NCI-H748 (cell line): Measurements from ENCODE around the gene UBAP1L.
"Not testable (repeated sequence)": the region's sequence is repeated elsewhere in the genome, so short reads cannot be mapped to it uniquely, and the experiment has no call there.

Source experiments
- DNase-seq: peaks from one replicate; lab custom pipeline; 2025; ENCODE audit not compliant: unreplicated experiment; lab: John Stamatoyannopoulos, UW

Gene UBAP1L

DNA sequence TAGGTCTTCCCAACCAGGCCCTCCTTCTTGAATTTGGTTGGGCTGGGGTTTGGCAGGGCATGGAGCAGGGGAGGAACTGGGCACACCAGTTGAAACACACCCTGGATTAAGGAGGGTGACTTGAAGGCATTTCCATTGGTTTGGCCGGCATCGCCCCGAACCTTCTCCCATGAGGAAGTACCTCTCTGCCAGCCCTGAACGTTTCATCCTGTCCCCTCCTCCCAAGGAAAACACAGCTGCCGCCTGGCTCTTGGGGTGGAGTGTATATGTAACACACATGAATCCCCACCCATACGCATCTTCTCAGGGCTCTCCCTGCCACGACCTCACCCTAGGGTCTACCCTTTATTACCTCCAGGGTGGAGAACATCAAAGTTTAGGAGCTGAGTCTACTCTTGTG, 14.6 kb downstream of the UBAP1L start:
- no peak for DNase-seq

DNA sequence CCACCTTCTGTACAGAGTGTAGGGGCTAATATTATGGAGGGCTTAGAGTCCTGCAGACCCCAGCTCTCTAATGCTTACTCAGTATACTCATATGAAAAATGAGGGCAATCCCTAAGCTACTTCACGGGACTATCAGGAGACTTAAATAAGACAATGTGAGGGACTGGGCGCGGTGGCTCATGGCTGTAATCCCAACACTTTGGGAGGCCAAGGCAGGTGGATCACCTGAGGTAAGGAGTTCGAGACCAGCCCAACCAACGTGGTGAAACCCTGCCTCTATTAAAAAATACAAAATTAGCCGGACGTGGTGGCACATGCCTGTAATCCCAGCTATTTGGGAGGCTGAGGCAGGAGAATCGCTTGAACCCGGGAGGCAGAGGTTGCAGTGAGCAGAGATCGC, 15.2 kb downstream of the UBAP1L start:
- not testable (repeated sequence) for DNase-seq

DNA sequence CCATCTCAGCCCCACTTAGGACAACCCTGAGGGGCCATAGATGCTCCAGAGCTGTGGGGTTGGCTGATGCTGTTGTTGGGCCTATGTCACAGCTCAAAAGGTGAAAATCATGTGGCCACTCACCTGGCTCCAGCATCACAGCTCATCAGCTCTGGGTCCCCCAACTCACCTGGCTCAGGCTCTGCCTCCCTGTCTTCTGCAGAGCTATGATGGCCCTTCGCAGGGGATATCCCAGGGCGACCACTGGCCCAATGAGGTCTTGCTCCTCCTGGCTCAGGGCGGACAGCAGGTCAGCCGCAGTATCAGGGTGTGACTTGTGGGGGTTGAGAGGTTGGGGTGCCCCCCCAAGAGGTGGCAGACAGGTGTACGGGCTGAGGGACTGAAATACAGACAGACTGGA, 15.7 kb downstream of the UBAP1L start:
- DNase-seq = no peak

DNA sequence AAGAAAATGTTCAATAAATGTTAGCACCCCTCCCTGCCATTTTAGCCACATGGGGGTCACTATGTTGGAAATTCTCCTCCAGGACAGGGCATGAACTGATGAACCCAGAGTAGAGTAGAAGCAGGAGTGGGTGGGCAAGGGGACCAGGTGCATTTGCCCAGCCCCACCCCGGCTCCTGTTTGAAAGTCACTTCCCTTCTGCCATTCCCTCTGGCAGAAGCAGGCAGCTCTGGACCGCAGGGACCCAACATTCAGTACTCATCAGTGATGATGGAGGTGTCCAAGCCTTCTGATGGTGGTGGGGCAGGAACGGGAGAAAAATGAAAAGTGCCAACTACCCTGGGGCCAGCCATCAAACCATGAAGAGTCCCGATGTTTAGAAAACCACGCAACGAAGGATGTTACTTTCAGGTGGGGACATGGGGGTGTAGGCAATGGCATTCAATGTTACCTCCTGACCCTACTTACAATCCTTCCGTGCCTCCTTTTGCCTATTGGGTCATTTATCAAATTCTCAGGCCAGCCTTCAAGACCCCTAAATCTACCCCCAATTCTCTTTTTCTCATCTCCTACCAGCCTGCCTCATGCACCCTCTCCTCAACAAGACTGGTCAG, 17.2 kb downstream of the UBAP1L start:
- DNase-seq = no peak

DNA sequence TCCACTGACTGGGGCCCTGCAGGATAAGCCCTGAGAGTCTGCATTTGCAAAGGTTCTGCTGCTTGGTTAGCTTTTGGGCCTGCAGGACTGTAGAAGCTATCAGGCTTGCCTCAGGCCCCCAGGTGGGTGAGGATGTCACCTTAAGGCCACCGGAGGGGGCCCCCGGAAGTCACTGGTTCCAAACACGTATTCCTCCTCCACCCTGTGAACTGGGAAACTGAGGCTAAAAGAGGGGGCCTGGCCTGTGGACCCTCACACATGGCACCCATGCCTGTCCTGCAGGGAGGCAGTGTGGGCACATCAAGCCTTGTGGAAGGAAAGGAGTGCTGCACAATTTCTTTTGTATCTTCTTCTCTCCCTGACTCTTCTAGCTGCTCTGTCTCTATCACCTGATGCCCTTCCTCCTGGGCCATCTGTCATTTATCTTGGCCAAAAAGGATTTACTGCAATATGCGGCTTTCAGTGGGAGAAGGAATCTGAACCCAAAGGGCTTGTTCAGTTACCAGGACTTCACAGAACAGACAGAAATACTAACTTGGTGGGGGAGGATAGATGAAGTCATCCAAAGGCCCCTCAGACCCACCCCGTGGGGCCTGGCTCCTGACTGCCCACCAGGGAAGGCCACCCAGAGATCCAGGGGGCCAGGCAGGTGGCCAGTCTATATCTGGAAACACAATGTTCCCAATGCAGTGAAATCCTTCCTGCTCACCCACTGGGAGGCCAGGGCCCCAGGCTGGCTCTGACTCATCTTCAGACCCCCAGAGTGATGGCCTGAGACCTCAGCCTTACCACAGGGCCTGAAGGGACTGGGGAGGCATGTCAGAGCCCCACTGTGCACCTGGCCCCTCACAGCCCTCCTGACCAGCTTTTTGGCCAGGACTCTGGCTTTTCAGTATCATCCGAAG, 18.3 kb downstream of the UBAP1L start:
- DNase-seq = no peak

DNA sequence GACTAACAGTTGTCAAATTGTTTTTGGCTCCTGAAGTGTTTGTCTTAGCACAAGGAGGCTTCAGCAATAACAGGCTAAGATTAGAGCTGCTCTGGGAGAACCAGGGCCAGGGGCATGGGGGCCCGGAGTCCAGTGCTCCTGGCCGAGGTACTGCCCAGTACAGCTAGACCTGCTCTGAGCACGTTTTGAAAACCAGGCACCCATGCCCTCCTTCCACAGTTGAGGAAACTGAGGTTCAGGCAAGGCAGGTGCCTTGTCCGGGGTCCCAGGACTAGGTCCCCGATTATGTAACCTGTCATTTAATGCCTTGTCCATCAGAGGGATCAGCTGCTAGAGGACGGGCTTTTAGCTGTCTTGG, 19.3 kb downstream of the UBAP1L start:
- no peak for DNase-seq

DNA sequence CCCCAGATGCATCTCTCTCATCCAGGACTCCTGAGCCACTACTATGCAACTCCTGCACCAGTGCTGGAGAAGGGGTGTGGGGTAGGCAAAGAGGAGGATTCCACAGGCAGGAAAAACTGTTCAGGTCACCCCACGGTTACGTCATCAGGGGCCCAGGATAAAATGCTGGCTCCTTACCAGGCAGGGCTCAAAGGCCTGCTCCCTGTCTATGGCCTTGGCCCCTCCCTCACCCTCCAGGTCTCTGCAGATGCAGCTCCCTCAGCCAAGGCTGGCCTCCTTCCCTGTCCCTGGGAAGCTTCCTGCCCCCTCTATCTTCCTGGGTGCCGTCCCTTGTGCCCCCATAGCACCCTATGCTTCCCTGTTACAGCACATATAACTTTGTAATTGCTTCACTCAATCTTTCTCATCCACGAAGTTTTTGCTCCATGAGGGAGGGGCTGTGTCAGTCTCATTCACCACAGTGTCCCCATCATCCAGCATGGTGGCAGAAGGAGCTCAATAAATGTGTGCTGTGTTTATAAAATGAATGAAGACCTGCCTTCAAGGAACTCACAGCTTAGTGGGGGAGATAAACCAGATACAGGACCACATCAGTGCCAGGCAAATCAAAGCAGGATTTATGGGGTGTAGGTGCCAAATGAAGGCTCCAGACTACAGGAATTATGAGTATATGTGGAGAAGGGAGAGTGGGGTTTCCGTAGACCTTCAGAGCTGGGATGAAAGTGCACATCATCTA, 19.8 kb downstream of the UBAP1L start:
- no peak for DNase-seq

DNA sequence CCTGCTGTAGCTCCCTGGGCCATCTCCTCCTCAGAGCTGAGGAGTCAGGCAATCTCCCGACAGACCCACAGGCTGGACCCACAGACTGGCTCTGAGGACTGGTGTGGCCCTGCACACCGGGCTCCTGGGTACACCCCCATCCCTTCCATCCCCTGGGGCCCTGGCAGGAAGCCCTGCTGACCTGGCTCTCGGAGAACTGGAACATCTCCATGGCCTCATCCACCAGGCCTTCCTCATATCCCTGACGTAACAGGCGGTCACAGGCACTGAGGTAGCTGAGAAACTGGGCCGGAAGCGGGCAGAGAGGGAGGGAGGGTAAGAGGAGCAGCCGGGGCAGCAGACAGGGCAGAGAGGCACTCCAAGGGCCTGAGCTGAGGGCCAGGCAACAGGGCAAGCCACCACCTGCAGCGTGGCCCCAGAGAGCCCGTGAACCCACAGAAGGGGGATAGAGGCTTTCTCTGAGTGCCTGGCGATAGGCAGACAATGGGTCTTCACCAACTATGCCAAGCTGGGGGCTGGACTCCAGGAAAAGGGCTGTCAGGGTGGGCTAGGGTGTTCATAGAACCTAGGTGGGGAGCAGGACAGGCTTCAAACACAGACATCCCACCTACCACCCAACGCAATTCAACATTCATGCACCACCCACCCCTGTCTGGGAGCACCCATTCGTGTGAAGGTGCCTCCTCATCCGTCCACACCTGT, 20.6 kb downstream of the UBAP1L start:
- no peak for DNase-seq

DNA sequence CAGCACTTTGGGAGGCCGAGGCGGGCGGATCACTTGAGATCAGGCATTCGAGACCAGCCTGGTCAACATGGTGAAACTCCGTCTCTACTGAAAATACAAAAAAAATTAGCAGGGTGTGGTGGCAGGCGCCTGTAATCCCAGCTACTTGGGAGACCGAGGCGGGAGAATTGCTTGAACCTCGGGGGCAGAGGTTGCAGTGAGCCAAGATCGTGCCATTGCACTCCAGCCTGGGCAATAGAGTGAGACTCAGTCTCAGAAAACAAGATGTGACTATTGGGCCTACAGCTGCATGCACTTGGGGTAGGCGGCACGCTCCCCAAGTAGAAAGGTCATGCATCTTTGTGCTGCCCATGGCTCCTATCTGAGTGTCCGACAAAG, 21.2 kb downstream of the UBAP1L start:
- DNase-seq = not testable (repeated sequence)

DNA sequence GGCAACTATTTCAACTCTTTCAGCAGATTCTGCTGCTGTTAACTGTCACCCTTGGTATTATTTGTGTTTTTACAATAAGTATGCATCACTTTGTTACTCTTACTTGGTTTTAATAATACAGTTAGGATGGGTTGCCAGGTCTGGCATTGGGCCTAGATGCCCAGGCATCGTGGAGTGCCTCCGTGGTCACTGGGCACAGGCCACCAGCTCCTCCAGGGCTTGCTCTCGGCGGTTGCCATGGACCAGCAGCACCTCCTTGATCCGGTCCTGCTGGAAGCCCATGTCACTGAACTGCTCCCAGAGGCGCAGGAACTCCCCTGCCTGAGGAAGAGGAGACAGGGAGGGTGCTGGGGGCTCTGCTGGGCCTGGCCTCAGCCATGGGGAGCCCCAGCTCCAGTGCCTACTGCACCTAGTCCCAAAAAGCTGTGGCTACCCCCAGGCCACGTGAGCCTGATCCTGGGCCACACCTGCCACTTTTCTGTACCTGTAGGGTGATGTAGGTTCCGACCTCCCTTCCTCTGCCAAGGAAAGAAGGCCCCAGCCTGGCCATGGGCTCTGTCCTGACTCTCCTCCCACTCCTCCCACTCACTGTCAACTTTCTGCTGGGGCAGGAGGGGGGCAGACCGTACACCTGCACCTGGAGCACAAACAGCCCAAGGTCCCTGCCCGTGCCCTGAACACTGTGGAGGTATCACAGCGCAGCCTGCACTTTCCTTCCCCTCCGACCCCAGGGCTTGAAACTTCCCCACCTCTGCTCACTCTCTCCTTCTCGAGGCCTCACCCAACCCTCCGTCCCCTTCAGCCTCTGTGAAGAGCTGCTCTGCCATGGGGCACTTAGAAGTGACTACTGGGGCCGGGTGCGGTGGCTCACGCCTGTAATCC, 21.8 kb downstream of the UBAP1L start:
- no peak for DNase-seq

DNA sequence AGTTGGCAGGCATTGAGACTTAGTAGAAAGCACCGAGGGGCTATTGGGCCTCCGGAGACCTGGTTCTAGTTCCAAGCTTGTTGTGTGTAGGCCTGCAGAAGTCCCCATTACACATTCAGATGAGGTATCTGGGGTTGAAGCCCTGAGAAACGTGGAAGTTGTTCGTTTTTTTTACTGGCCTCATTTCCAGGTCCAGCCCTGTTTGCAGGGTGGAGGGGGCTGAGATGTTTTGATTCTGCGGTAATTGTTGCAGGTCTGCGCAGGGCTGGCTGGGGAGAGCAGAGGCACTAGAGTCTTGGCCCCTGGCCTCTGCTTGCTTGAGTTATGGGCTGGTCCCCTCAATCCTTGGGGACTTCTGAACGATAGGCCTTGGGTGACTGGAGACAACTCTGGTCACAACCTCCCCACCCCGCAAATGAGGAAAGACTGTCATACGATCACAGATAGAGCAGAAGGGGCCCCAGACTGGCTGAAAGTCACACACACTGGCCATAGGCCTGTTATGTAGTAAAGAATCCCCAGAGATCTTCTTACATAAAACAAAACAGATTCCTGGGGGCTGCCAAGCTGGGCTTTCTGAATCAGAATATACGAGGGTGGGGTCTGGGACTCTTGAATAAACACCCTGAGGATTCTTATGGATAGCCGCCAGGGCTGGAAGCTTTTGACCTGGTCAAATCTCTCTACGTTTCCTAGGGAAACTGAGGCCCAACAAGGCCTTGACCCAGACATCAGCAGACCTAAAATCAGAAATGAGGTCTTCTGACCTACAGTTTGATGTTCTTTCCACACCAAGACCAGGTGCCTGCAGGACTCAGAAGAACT, 22.8 kb downstream of the UBAP1L start:
- DNase-seq = no peak

DNA sequence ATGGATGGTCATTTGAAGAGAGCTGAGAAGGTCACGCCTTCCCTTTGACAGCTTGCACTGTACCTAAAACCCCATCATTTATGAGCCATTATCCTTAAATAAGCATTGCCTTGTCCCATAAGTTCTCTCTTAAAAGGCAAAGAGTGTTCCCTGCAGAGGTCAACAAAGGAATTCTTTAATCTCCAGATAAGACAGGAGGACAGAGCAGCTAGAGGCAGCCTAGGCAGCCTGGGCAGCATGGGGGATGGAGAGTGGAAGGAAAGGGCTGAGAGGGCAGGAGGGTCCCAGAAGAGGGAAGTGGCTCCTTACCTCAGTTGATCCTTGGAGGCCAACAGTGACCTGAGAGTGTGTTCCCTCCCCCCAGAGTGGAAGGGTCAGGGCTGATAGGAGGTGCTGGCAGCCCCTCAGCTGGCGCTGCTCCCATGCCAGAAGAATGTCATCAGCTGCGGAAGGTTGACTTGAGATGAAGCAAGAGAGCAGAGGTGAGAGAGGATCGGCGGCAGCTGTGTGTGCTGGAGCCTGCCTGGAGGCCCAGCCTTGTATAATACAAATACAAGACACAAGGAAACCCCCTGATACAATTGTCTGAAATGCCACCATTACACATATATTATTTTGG, 25.7 kb downstream of the UBAP1L start:
- no peak for DNase-seq

DNA sequence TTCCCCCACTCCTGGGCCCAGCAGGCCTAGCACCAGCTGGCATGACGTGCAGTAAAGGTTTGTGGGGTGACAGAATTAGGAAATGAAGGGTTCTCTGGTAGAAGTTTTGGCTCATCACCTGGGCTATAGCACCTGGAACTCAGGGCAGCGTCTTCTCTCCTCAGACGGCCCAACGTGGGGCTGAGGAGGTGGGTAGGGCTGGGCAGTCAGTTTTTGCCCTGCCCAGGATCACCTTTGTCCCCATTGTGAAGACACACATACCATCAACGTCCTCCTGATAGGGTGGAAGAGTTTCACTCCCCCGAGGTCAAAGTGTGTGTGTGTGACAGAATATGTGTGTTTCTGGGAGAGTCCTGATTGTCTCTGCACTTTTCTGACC, 26.4 kb downstream of the UBAP1L start:
- no peak for DNase-seq

DNA sequence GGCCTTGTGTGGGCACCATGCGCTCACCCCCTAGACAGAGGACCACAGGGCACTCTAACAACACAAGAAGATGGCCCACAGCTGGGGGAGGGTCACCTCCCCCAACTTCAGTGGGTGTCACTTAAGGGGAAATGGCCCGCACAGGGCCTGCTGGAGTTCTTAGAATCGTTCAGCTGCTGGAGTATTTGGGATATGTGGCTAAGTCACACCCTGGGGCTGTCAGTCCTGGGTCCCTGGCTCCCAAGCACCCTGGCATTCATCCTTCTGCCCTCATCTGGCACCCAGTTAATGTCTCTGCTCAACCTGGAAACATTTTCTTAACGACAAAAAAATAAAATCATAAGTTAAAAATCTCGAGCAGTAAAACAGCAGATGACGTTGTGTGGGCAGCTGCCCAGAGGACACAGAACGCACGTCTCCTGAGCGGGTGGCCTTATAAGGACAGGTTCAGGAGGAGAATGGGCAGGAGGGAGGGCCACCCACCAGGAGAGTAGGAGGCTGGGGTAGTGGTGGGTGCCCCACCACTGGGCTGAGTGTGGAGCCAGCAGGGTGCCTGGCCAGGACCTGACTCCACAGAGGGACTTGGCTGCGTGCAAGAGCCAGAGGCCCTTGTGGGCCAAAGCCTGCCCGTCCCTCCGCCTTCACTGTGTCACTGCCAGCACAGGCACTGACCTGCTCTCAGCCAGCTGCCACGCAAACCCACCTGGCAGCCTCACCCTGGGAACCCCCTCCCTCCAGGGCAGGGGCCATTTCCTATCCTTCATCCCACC, 26.9 kb downstream of the UBAP1L start:
- no peak for DNase-seq

DNA sequence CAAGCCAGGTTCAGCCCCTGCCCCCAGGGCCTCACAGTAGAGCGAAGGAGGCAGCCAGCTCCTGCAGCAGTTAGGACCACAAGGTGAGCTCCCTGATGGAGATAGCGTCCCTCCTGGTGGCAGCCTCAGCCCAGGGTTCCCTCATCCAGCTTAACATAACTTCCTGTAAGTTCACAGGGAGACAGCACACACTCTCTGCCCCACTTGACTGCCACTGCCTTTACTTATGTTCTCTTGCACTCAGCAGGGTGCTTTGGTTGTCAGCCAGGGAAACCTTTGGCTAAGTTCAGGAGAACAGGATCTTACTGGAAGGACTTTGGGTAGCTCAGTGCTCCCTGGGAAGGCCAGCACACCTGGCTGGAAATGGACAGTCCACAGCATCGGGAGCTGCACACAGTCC, 27.6 kb downstream of the UBAP1L start:
- DNase-seq = no peak

DNA sequence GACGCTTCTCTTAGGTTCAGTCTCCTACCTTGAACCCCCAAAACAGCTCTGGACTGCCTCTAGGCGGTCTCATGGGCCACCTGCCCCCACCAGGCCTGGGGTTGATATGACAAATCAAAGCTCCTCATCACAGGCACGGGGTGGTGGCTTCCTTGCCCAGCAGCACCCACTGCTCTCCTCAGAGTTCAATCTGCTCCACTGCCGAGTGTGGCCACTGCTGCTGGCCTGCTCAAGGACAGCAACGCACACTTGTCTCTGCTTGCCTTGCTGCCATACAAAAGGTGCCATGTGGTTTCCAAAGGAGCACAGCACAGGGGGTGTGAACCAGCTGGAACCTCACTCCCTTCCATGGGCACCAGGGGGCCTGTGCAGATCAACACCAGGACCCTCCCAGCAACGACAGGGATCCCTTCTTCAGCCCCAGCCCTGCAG, 28.3 kb downstream of the UBAP1L start:
- no peak for DNase-seq

DNA sequence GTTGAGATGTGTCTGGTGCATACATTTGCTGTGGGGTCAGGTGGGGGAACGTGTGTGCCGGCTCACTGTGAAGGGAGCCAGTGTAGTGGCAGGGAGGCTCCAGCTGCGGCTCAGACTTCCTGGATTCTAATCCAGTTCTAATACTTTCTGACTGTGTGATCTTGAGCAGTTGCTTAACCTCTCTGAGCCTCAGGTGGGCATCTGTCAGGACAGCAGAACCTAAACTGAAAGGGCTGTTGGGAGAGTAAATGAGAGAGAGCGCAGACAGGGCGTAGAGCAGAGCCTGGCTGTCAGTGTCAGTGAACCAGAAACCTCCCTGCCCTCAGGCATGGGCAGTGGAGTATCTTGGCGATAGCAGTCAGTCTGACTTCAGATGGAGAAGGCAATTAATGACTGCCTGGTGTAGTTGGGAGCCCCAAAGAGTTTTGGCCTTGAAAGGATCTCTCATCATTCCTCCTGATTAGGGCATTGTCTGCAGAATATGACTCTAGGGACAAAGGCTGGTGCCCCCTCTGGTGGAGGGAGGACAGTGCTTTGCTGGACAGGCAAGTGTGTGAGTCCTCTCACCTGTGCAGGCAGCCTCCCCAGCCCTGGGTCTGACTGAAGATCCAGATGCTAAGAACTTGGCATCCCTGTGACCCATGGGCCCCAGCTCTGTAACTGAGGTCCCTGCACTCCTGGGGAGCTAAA, 28.9 kb downstream of the UBAP1L start:
- DNase-seq = peak; percentile 25

DNA sequence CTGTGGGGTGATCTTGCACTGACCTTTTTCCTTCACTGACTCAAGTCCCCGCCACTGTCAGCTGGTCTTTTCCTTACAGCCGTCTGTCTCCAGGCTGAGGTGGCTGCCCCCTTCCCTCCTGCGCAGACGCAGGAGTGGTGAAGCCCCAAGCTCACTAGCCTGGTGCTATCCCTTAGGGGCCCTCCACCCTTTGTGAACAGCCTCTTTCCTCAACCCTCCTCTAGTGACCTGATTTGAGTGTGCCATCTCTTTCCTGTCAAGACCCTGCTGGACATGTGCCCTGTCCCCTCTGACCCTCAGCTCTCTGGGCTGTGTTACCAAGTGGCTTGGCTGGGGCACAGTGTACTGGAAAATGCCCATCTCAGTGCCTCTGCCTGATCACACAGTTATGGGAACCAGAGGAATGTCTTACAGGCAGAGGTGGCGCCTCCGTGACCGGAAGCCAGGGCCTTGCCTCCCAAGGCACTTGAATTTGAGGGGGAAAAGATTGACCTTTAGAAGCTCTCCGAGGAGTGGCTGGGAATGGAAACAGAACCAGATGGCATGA, 29.7 kb downstream of the UBAP1L start:
- DNase-seq = no peak
